ENCODE data around the gene UPF1. TPM values are rescaled to one million over a fixed set of nuclear protein-coding genes. Genes with fewer than 3 reads are reported as not detected.

The UPF1 gene
- total RNA-seq, 2 experiments from 2014 or later = 77.2 to 113 TPM

DNA sequence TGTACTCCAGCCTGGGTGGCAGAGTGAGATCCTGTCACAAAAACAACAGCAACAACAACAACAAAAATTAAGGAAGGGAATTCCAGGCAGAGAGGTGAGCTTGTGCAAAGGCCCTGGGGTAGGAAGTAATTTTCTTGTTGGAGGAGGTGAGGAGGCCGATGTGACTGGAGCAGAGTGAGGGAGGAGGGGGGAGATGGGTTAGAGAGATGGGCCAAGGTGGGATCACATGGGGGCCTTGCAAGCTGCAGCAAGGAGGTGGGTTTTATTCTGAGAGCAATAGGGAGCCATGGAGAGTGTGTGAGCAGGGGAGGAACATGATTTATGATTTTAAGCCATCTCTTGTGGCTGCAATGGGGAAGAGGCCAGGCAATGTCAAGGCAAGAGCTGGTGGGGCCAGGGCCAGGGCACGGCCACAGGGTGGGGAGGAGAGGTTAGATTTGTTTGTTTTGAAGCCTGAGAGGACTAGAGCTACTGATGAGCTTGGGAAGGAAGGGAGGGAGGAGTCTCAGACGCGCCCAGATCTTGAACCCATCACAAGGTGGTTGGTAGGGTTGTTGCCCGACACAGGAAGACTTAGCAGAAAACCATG lies 28.1 kb upstream of the UPF1 start:
- no peaks in the 10 kb centered on the region for H3K9me3 ChIP-seq (ENCODE audit: low read length)
- intact Hi-C loops (cut with micrococcal nuclease; ENCODE audit: unreplicated experiment) = no loop called here
- no peak overlapping the region for H3K4me2 ChIP-seq (ENCODE audit: low read length)
- POLR2A ChIA-PET = no interaction called here
- no peaks in the 10 kb centered on the region for H3K9me2 ChIP-seq (ENCODE audit: insufficient read depth, low read length)
- no peak overlapping the region for H3K4me3 ChIP-seq (ENCODE audit: low read depth, low read length, poor library complexity, severe bottlenecking)
- no peak overlapping the region for H3K27ac ChIP-seq (ENCODE audit: low read depth, low read length, poor library complexity, severe bottlenecking)
- no peaks in the 10 kb centered on the region for H4K20me1 ChIP-seq (ENCODE audit: insufficient read depth, low read length)
- no TSS peak for BruUV-seq (replicated peaks)
- no peaks in the 10 kb centered on the region for H3K79me2 ChIP-seq (ENCODE audit: insufficient read depth, low read depth, low read length)
- H2AFZ ChIP-seq (ENCODE audit: low read length) = no peak overlapping the region
- TF ChIP-seq, protein P1, sequence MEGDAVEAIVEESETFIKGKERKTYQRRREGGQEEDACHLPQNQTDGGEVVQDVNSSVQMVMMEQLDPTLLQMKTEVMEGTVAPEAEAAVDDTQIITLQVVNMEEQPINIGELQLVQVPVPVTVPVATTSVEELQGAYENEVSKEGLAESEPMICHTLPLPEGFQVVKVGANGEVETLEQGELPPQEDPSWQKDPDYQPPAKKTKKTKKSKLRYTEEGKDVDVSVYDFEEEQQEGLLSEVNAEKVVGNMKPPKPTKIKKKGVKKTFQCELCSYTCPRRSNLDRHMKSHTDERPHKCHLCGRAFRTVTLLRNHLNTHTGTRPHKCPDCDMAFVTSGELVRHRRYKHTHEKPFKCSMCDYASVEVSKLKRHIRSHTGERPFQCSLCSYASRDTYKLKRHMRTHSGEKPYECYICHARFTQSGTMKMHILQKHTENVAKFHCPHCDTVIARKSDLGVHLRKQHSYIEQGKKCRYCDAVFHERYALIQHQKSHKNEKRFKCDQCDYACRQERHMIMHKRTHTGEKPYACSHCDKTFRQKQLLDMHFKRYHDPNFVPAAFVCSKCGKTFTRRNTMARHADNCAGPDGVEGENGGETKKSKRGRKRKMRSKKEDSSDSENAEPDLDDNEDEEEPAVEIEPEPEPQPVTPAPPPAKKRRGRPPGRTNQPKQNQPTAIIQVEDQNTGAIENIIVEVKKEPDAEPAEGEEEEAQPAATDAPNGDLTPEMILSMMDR (conservative IDR thresholded peaks at IDR 0.05; ENCODE audit: low read length) = no peak
- no peak for TF ChIP-seq EZH2phosphoT487 (IDR thresholded peaks at IDR 0.05; ENCODE audit: borderline replicate concordance, low read depth, low read length)
- no peaks in the 10 kb centered on the region for H3K36me3 ChIP-seq (ENCODE audit: insufficient read depth, low read length)
- DNase-seq (ENCODE audit: low spot score) = no peak
- peaks cover 2% of the 10 kb centered on the region for H3K4me1 ChIP-seq (ENCODE audit: insufficient read depth, low read length, poor library complexity, severe bottlenecking)
- CTCF ChIA-PET (ENCODE audit: unreplicated experiment) = no interaction called here

DNA sequence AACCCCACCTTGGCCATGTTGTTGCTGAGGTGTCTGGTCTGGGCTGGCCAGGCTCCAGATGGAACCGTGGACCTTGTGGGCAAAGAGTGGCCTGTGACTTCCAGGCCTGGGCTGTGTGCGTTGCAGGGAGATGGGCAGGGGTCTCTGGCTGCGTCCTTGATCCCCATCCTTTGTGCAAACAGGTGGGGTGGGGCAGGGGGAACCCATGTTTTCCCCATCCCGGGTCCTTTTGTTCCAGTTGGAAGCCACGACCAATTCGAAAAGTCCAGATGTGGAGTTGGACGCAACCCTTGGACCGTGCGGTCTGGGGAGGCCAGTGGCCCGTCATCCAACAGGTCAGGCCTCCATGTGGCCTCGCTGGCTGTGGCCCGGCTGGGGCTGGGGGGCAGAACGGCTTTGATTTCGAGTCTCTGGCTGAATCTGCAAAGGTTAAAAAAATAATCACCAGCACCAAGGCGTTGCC lies 27.6 kb upstream of the UPF1 start:
- POLR2A ChIA-PET = no interaction called here
- TF ChIP-seq, protein P1 (conservative IDR thresholded peaks at IDR 0.05; ENCODE audit: low read length) = no peak
- TF ChIP-seq EZH2phosphoT487 (IDR thresholded peaks at IDR 0.05; ENCODE audit: borderline replicate concordance, low read depth, low read length) = no peak
- no TSS peak for BruUV-seq (replicated peaks)

DNA sequence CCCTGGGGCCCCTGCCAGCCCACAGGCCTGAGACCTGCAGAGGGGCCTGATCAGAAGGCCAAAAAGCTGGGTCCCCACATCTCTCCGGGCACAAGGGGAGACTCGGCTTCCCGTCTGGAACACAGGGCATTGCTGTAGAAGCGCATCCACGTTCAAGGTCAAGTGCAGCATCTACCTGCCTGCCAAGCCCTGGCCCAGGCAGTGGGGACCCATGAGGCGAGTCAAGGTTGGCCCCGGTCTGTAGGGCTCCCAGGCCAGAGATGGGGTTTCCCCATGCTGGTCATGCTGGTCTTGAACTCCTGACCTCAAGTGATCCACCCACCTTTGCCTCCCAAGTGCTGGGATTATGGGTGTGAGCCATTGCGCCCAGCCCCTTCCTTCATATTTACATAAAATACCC lies 27.1 kb upstream of the UPF1 start:
- intact Hi-C loops (cut with micrococcal nuclease; ENCODE audit: unreplicated experiment) = no loop called here
- Histone ChIP-seq H3K4me2 (ENCODE audit: low read length) (no peak overlapping the region), H4K20me1 (ENCODE audit: insufficient read depth, low read length) (no peaks in the 10 kb centered on the region), H3K9me3 (ENCODE audit: low read length) (no peaks in the 10 kb centered on the region), H3K4me3 (ENCODE audit: low read depth, low read length, poor library complexity, severe bottlenecking) (no peak overlapping the region), H3K9me2 (ENCODE audit: insufficient read depth, low read length) (no peaks in the 10 kb centered on the region), H3K79me2 (ENCODE audit: insufficient read depth, low read depth, low read length) (no peaks in the 10 kb centered on the region), H3K27ac (ENCODE audit: low read depth, low read length, poor library complexity, severe bottlenecking) (no peak overlapping the region), H3K36me3 (ENCODE audit: insufficient read depth, low read length) (no peaks in the 10 kb centered on the region), H2AFZ (ENCODE audit: low read length) (no peak overlapping the region), H3K4me1 (ENCODE audit: insufficient read depth, low read length, poor library complexity, severe bottlenecking) (peaks cover 2% of the 10 kb centered on the region)
- DNase-seq (ENCODE audit: low spot score) = no peak
- ChIA-PET POLR2A (no interaction called here), CTCF (ENCODE audit: unreplicated experiment) (no interaction called here)
- TF ChIP-seq EZH2phosphoT487 (IDR thresholded peaks at IDR 0.05; ENCODE audit: borderline replicate concordance, low read depth, low read length) = no peak
- TF ChIP-seq, protein P1 (conservative IDR thresholded peaks at IDR 0.05; ENCODE audit: low read length) = no peak
- BruUV-seq (replicated peaks) = no TSS peak

More for the DNA sequence above, 27.6 kb upstream of the UPF1 start:
- H4K20me1 ChIP-seq (ENCODE audit: insufficient read depth, low read length) = no peaks in the 10 kb centered on the region
- H3K4me1 ChIP-seq (ENCODE audit: insufficient read depth, low read length, poor library complexity, severe bottlenecking) = peaks cover 2% of the 10 kb centered on the region
- H3K36me3 ChIP-seq (ENCODE audit: insufficient read depth, low read length) = no peaks in the 10 kb centered on the region
- H3K4me2 ChIP-seq (ENCODE audit: low read length) = no peak overlapping the region
- H3K4me3 ChIP-seq (ENCODE audit: low read depth, low read length, poor library complexity, severe bottlenecking) = no peak overlapping the region
- CTCF ChIA-PET (ENCODE audit: unreplicated experiment) = no interaction called here
- no peak for DNase-seq (ENCODE audit: low spot score)
- no peak overlapping the region for H2AFZ ChIP-seq (ENCODE audit: low read length)
- H3K9me3 ChIP-seq (ENCODE audit: low read length) = no peaks in the 10 kb centered on the region
- no peaks in the 10 kb centered on the region for H3K79me2 ChIP-seq (ENCODE audit: insufficient read depth, low read depth, low read length)
- intact Hi-C loops (cut with micrococcal nuclease; ENCODE audit: unreplicated experiment) = no loop called here
- no peak overlapping the region for H3K27ac ChIP-seq (ENCODE audit: low read depth, low read length, poor library complexity, severe bottlenecking)
- H3K9me2 ChIP-seq (ENCODE audit: insufficient read depth, low read length) = no peaks in the 10 kb centered on the region

Measured in OCI-LY7 (cell line).